Central memory CD8-positive, alpha-beta T cell (primary cell): ENCODE data around the gene CFAP61.
A peak's percentile ranks its signal among the peaks of the same experiment; 100 is the strongest.

Source experiments
- ATAC-seq: fragments of 150-1000 bp; cut with Tn5 transposase; replicated peaks from 2 replicates; pipeline ENCODE4 v1.10.0; 2022; ENCODE audit warnings: mild to moderate bottlenecking, moderate FRiP score, moderate number of reproducible peaks; ENCODE audit not compliant: poor library complexity, severe bottlenecking; ENCODE audit errors: extremely low read depth
- DNase-seq, 2 donors: peaks; one replicate each; pipeline ENCODE4 v3.0.0; 2021; ENCODE audit warnings: low spot score in 2 of 2
- H3K27ac Mint-ChIP-seq: one replicate; pipeline ENCODE4 v1.8.0; 2022; ENCODE audit warnings: low read depth, mild to moderate bottlenecking, moderate library complexity, mixed read lengths
- H3K27me3 Mint-ChIP-seq: one replicate; pipeline ENCODE4 v1.8.0; 2022; ENCODE audit warnings: mixed read lengths
- H3K36me3 Mint-ChIP-seq: one replicate; pipeline ENCODE4 v1.8.0; 2022; ENCODE audit warnings: mild to moderate bottlenecking, moderate library complexity, mixed read lengths; ENCODE audit not compliant: insufficient read depth
- H3K4me1 Mint-ChIP-seq: one replicate; pipeline ENCODE4 v1.8.0; 2022; ENCODE audit warnings: mixed read lengths
- H3K4me3 Mint-ChIP-seq: one replicate; pipeline ENCODE4 v1.8.0; 2022; ENCODE audit warnings: mild to moderate bottlenecking, moderate library complexity, mixed read lengths
- H3K9me3 Mint-ChIP-seq: one replicate; pipeline ENCODE4 v1.8.0; 2022; ENCODE audit warnings: mixed read lengths

Gene CFAP61

DNA sequence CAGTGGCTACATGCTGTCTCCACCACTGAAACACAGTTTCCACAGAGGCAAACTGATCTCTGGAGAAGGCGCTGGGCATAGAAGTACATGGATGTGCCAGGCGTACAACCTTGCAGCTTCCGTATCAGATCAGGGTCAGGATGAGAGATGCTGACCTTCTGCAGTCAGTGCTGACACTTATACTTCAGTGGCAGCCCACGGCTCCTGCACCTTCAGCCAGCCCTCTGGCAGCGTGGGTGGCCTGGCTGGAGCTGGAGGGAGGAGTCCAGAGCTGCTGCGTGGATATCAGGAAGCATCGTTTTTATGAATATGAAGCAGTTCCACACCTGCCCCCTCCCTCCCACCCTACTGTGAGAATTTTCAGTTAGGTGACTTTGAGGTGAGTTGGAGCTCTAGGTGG, 149.3 kb downstream of the CFAP61 start:
- Mint-ChIP-seq H3K4me3 (no peak overlapping the region), H3K4me1 (no peaks in the 10 kb centered on the region), H3K27me3 (peaks cover 17% of the 10 kb centered on the region), H3K27ac (no peak overlapping the region), H3K9me3 (no peaks in the 10 kb centered on the region), H3K36me3 (peaks cover 2% of the 10 kb centered on the region)
- ATAC-seq, result no peak
- DNase-seq, result no peak

DNA sequence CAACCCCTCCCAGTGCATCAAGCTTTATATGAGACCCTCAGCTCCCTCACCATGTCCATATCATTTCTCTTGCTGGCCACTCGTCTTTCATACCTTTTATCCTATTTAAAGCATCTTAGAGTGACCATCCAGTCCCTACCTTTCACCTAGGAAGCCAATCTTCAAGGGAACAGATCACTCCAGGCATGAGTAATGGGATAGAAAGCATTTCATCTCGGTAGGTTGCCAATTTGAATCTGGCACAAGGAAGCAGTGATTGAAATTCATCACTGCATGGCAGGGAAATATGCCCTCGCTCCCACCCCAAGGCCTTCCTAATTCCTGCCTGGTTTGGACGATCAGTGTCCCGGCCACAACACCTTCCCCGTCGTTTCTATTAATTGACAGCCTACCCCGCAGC, 150.4 kb downstream of the CFAP61 start:
- Mint-ChIP-seq H3K4me3 (no peak overlapping the region), H3K9me3 (no peaks in the 10 kb centered on the region), H3K4me1 (no peaks in the 10 kb centered on the region), H3K27me3 (peaks cover 17% of the 10 kb centered on the region), H3K36me3 (peaks cover 2% of the 10 kb centered on the region), H3K27ac (no peak overlapping the region)
- DNase-seq (no peak), ATAC-seq (no peak)

DNA sequence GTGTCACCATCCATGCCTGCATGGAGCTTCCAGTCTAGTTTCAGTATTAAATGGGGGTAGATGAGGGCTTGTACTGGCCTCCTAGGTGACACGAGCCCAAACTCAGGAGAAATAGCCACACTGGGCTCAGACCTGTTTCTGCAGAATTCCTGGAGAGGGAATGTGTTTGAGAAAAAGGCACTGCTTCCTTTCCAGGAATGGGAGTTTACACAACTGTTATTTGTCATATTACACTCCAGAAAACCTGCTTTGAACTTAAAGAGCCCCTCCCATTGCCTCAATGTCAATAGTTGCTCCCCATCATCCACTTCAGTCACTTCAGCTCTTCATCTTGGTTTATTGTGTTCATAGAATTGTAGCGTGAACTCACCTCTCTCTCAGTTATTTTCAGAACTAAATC, 151.5 kb downstream of the CFAP61 start:
- ATAC-seq, result no peak
- H3K9me3 Mint-ChIP-seq, result no peaks in the 10 kb centered on the region
- no peak overlapping the region for H3K4me3 Mint-ChIP-seq
- peaks cover 27% of the 10 kb centered on the region for H3K27me3 Mint-ChIP-seq
- no peak for DNase-seq
- H3K27ac Mint-ChIP-seq, result no peak overlapping the region
- H3K4me1 Mint-ChIP-seq, result no peaks in the 10 kb centered on the region
- peaks cover 2% of the 10 kb centered on the region for H3K36me3 Mint-ChIP-seq

DNA sequence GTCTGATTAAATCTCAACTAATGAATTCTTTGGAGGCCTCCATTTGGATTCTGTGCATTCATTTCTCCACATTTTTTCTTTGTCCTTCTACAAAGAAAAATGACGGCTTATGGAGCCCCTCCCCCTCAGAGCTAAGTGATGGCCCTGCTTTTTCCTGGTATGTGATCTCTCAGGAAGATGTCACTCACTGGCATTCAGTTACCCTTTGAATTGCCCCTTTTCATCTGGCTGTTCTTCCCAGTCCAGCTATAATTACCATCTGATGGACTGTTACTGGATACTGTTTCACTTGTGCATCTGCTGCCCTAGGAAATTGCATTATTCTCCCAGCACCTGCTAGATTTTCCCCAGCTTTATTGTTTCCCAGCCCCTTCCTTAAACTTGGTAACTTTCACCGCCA, 151.9 kb downstream of the CFAP61 start:
- ATAC-seq, result no peak
- Mint-ChIP-seq H3K27ac (no peak overlapping the region), H3K4me3 (no peak overlapping the region), H3K27me3 (peaks cover 26% of the 10 kb centered on the region), H3K9me3 (no peaks in the 10 kb centered on the region), H3K4me1 (no peaks in the 10 kb centered on the region), H3K36me3 (peaks cover 2% of the 10 kb centered on the region)
- DNase-seq, result no peak

DNA sequence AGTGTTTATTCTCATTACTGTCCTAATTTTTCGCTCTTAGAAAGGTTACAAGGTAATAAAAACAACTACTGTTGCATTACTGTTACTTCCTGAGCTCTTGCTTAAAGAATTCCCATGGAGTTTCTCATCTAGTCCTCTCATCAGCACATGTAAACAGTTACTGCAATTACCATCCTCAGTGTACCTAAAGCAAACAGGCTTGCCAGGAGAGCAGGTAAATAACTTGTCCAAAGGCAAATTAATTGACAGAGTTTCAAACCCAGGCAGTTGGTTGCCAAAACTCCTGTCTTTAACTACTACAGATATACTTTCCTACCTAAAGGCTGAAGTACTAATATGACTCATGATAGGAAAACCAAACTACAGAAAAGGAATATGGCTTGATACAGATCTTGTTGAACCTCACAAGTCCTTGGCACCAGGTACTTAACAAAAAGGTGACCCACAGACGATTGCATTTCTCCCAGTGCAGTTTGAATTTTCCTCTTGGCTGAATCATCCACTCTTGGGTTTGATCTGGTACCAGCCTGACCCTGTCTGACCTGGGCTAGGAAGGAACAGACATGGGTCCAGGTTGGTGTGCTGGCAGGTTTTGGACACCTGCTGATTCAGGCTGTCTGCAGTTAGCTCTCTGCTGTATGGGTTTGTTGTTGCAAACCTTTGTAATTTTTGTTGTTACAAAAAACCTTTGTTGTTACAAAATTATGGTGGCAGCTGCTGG, 153.0 kb downstream of the CFAP61 start:
- Mint-ChIP-seq H3K9me3 (no peaks in the 10 kb centered on the region), H3K4me1 (no peaks in the 10 kb centered on the region), H3K27me3 (peaks cover 26% of the 10 kb centered on the region), H3K36me3 (no peaks in the 10 kb centered on the region), H3K4me3 (no peak overlapping the region), H3K27ac (no peak overlapping the region)
- ATAC-seq (no peak), DNase-seq (no peak)

DNA sequence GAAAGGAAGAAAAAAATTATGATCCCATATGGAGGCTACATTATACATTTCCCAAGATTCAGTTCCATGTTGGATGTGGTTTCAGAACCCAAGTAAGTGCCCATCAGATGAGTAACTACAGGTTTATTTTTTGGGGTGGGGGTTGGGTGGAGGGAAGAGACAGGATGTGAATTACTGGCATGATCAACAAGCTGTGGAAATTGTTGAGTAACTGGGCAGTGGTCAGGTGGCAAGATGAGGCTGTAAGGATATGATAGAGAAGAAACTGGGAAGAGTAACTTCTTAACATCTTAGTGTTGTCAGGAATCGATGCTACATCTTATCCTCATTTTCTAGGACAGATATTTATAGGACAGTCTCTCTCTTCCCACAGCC, 153.5 kb downstream of the CFAP61 start:
- H3K36me3 Mint-ChIP-seq, result no peaks in the 10 kb centered on the region
- H3K4me3 Mint-ChIP-seq, result no peak overlapping the region
- no peaks in the 10 kb centered on the region for H3K9me3 Mint-ChIP-seq
- H3K4me1 Mint-ChIP-seq, result no peaks in the 10 kb centered on the region
- DNase-seq, result no peak
- H3K27me3 Mint-ChIP-seq, result peaks cover 30% of the 10 kb centered on the region
- no peak for ATAC-seq
- no peak overlapping the region for H3K27ac Mint-ChIP-seq

DNA sequence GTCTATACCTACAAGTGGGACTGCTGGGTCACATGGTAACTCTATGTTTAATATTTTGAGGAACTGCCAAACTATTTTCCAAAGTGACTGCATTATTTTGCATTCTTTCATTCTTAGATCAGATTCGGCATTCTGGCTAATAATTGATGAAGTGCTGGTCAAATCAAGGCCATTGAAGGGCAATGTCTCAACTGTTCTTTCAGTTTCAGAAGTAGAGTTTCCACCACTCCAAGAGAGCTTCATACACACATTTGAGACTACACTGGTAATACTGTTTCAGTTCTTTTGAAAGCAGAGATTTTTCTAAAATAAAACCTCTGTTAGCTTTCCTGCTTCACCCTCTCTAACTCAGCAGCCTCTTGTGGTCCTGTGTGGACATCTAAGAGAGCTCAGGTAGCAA, 154.5 kb downstream of the CFAP61 start:
- no peak overlapping the region for H3K4me3 Mint-ChIP-seq
- no peaks in the 10 kb centered on the region for H3K9me3 Mint-ChIP-seq
- peaks cover 31% of the 10 kb centered on the region for H3K27me3 Mint-ChIP-seq
- no peaks in the 10 kb centered on the region for H3K36me3 Mint-ChIP-seq
- no peaks in the 10 kb centered on the region for H3K4me1 Mint-ChIP-seq
- DNase-seq (no peak), ATAC-seq (no peak)
- H3K27ac Mint-ChIP-seq, result no peak overlapping the region

DNA sequence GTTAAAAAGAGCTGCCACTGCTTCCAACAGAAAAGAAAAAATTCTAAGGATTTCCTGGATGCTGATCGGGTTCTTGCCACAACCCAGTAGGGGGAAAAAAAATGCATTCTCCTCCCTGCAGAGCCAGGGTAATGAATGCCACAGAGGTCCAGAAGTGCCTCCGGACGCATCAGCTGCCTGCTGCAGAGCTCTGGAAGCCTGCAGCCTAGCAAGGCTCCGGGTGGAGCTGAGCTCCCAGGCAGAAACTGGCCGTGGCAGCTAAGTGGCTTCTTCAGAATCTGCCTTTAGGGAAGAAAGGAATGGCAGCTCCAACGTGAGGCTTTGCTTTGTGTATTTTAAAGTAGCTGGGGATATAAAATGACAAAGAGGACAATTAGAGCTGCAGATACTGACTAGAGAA, 155.0 kb downstream of the CFAP61 start:
- no peak overlapping the region for H3K4me3 Mint-ChIP-seq
- H3K27me3 Mint-ChIP-seq, result peaks cover 36% of the 10 kb centered on the region
- DNase-seq, result no peak
- no peaks in the 10 kb centered on the region for H3K4me1 Mint-ChIP-seq
- H3K27ac Mint-ChIP-seq, result no peak overlapping the region
- no peaks in the 10 kb centered on the region for H3K9me3 Mint-ChIP-seq
- H3K36me3 Mint-ChIP-seq, result no peaks in the 10 kb centered on the region
- ATAC-seq, result no peak

DNA sequence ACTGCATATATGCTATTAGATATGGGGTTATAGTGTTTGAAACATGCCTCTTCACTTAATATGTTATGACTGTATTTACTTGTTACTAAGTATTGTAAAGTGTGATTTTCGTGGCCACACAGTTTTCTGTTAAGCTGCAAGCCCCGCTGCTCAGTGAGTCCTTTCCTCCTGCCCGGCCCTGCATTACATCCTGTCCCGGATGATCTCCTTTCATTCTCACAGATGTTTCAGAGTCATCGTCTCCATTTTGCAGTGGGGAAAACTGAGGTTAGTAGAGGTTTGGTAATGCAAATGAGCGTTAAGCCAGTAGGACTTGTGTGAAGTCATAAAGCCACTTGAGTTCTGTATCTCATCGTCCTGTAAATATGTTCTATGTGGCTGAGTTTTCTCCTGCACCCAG, 155.5 kb downstream of the CFAP61 start:
- peak; percentile 66 for ATAC-seq
- Mint-ChIP-seq H3K27ac (no peak overlapping the region), H3K4me3 (no peak overlapping the region)

DNA sequence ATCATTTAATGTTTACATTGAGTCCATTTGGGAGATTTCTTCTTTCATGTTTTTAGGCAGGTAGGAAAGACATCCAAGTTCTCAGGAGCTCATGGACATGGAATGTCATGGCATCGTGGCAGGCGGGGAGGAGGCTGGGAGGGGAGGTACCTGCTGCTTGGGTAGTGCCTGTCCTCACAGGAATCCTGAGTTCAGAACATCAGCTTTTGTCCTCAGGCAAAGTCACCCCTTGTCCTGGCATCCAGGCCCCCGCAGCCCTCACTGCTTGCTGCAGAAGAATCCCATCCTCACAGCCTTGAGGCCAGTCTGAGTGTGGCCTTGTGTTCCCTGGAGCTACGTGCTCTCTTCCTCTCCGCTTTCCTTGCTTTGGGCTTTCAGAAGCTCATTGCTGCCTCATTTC, 157.4 kb downstream of the CFAP61 start:
- no peaks in the 10 kb centered on the region for H3K9me3 Mint-ChIP-seq
- H3K27ac Mint-ChIP-seq, result no peak overlapping the region
- DNase-seq (no peak), ATAC-seq (no peak)
- peaks cover 50% of the 10 kb centered on the region for H3K27me3 Mint-ChIP-seq
- H3K36me3 Mint-ChIP-seq, result no peaks in the 10 kb centered on the region
- no peak overlapping the region for H3K4me3 Mint-ChIP-seq
- no peaks in the 10 kb centered on the region for H3K4me1 Mint-ChIP-seq

More for the DNA sequence above, 155.5 kb downstream of the CFAP61 start:
- no peaks in the 10 kb centered on the region for H3K4me1 Mint-ChIP-seq
- H3K9me3 Mint-ChIP-seq, result no peaks in the 10 kb centered on the region
- DNase-seq, result no peak
- peaks cover 42% of the 10 kb centered on the region for H3K27me3 Mint-ChIP-seq
- no peaks in the 10 kb centered on the region for H3K36me3 Mint-ChIP-seq

DNA sequence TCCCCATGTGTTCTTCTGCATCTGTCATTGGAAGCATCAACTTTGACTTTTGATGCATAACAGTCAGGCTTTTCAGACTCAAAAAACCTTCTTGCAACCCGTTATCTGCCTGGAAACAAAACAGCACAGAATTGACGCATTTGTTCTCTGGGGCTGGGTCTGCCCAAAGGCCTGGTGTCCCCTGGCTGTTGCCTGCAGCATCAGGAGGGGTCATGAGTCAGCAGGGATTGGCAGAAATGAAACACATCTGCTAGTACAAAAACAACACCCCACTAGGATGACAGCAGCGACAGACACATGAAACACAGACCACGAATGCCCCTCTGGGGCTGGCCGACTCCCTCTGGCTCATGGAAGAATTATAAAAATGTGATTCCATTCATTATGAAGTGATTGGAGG, 158.0 kb downstream of the CFAP61 start:
- ATAC-seq (no peak), DNase-seq (no peak)
- Mint-ChIP-seq H3K9me3 (no peaks in the 10 kb centered on the region), H3K4me1 (no peaks in the 10 kb centered on the region), H3K27ac (no peak overlapping the region), H3K36me3 (no peaks in the 10 kb centered on the region), H3K4me3 (no peak overlapping the region), H3K27me3 (peaks cover 54% of the 10 kb centered on the region)

DNA sequence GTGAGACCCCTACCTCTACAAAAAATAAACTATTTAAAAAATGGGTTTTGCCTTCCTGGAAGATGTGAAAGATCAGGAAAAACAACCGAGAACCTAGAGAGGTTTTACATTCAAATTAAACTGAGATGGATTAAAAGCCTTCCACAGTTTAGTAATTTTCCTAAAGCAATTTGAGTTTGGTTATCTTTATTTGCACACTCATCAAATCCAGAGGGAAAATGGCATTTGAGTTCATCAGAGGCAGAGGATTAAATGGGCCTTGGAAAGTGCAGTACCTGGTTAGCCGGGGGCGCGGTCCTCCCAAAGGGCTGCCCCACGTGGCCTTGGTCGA, 158.6 kb downstream of the CFAP61 start:
- no peak overlapping the region for H3K4me3 Mint-ChIP-seq
- ATAC-seq, result no peak
- no peak overlapping the region for H3K27ac Mint-ChIP-seq
- H3K4me1 Mint-ChIP-seq, result no peaks in the 10 kb centered on the region
- no peaks in the 10 kb centered on the region for H3K9me3 Mint-ChIP-seq
- DNase-seq, result no peak
- H3K27me3 Mint-ChIP-seq, result peaks cover 55% of the 10 kb centered on the region
- H3K36me3 Mint-ChIP-seq, result no peaks in the 10 kb centered on the region

DNA sequence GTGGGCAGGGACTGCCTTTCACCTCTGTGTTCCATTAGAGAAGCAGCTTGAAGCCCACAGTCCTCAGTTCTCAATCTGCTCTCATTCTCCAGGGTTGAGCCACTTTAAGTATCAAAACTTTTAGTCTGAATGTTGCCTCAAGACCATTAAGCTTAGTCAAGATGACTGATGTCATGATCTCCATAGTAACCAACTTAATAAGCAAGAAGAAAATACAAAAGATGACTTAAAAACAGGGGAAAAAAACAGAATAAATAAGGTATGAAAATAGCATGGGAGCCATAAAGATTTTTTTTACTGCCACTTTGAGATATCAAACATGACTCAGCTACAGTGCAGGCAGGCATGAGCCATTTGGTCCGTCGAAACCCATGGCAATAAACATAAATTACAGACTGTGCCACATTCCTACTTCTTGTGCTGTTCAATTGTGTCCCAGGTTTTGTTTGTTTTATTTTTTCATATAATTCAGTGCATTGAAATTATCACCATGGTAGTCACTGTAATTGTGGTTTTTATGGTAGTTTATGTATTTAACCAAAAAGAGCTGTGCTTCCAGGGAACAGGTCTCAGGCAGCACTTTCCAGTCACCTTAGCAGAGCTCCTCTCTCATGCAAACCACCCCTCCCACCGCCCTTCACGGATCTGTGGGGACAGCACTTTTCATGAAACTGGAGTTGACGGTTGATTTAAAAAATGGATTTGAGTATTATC, 159.1 kb downstream of the CFAP61 start:
- Mint-ChIP-seq H3K4me3 (no peak overlapping the region), H3K4me1 (no peaks in the 10 kb centered on the region), H3K9me3 (no peaks in the 10 kb centered on the region), H3K27ac (no peak overlapping the region), H3K27me3 (peaks cover 55% of the 10 kb centered on the region), H3K36me3 (no peaks in the 10 kb centered on the region)
- no peak for ATAC-seq
- DNase-seq, result no peak
